DOHH2 (cell line): ENCODE measurements around the gene AFG3L2.

Experiments
- H3F3A ChIP-seq: fragments of 200-600 bp; sonication (generic), shearing (Covaris generic); 2 replicates; pipeline ENCODE4 v1.6.0; 2016; ENCODE audit warnings: antibody characterized with exemption, mild to moderate bottlenecking; ENCODE audit not compliant: control insufficient read depth, insufficient read depth
- H3K27ac ChIP-seq: fragments of 200-600 bp; sonication (generic); 2 replicates; pipeline ENCODE4 v1.5.1; 2014; ENCODE audit warnings: low read depth, mild to moderate bottlenecking, low read length, moderate library complexity
- H3K27me3 ChIP-seq: fragments of 200-600 bp; sonication (generic); 2 replicates; pipeline ENCODE4 v1.6.1; 2014; ENCODE audit warnings: mild to moderate bottlenecking, low read length, mixed read lengths; ENCODE audit not compliant: control insufficient read depth
- H3K36me3 ChIP-seq: fragments of 200-600 bp; sonication (generic); 2 replicates; pipeline ENCODE4 v1.6.1; 2014; ENCODE audit warnings: mild to moderate bottlenecking, low read length, moderate library complexity, mixed read lengths; ENCODE audit not compliant: control insufficient read depth
- H3K4me1 ChIP-seq: fragments of 200-600 bp; sonication (generic); 2 replicates; pipeline ENCODE4 v1.6.1; 2014; ENCODE audit warnings: mild to moderate bottlenecking, low read length, mixed read lengths; ENCODE audit not compliant: control insufficient read depth
- H3K4me2 ChIP-seq: fragments of 200-600 bp; sonication (generic); 2 replicates; pipeline ENCODE4 v1.6.0; 2014; ENCODE audit warnings: mild to moderate bottlenecking, low read length, moderate library complexity
- H3K4me3 ChIP-seq: fragments of 200-600 bp; sonication (generic); 2 replicates; pipeline ENCODE4 v1.5.1; 2014; ENCODE audit warnings: mild to moderate bottlenecking, low read length, mixed read lengths
- H3K79me2 ChIP-seq: fragments of 200-600 bp; sonication (generic); 2 replicates; pipeline ENCODE4 v1.6.1; 2014; ENCODE audit warnings: mild to moderate bottlenecking, low read length, mixed read lengths; ENCODE audit not compliant: control insufficient read depth
- H3K9me2 ChIP-seq: fragments of 200-600 bp; sonication (generic); replicated peaks from 2 replicates; pipeline ENCODE4 v1.6.1; 2014; ENCODE audit warnings: mild to moderate bottlenecking, low read length, mixed read lengths; ENCODE audit not compliant: control insufficient read depth
- H3K9me3 ChIP-seq: fragments of 200-600 bp; sonication (generic); 2 replicates; pipeline ENCODE4 v1.6.1; 2014; ENCODE audit warnings: antibody characterized with exemption, low read length, mixed read lengths; ENCODE audit not compliant: control insufficient read depth, insufficient read depth
- H4K20me1 ChIP-seq: fragments of 200-600 bp; sonication (generic); 2 replicates; pipeline ENCODE4 v1.6.0; 2014; ENCODE audit warnings: low read depth, mild to moderate bottlenecking, antibody characterized with exemption, low read length, moderate library complexity; ENCODE audit not compliant: control insufficient read depth, insufficient read depth
- CTCF ChIP-seq: fragments of 200-600 bp; sonication (generic); IDR thresholded peaks from one replicate; pipeline ENCODE4 v1.5.1; 2014; ENCODE audit warnings: antibody characterized with exemption, mild to moderate bottlenecking, low read depth, low read length; ENCODE audit not compliant: poor library complexity, severe bottlenecking
- EZH2phosphoT487 ChIP-seq: fragments of 200-600 bp; sonication (generic); IDR thresholded peaks from 2 replicates; pipeline ENCODE4 v1.6.1; 2017; ENCODE audit warnings: borderline replicate concordance, mild to moderate bottlenecking, antibody characterized with exemption, low read length, moderate library complexity, mixed read lengths

The AFG3L2 gene

GRCh38 chr18:12296087-12296403 lies 81.0 kb downstream of the AFG3L2 start:
- Histone ChIP-seq H3K9me2 (no peaks in the 10 kb centered on the region), H3K4me2 (no peak overlapping the region), H3K36me3 (no peaks in the 10 kb centered on the region), H3F3A (no peaks in the 10 kb centered on the region), H3K27ac (no peak overlapping the region), H3K9me3 (no peaks in the 10 kb centered on the region), H3K4me3 (no peak overlapping the region), H3K4me1 (no peaks in the 10 kb centered on the region), H4K20me1 (no peaks in the 10 kb centered on the region), H3K27me3 (no peaks in the 10 kb centered on the region), H3K79me2 (no peaks in the 10 kb centered on the region)
- TF ChIP-seq CTCF (no peak), EZH2phosphoT487 (no peak)

GRCh38 chr18:12295389-12296086 lies 81.5 kb downstream of the AFG3L2 start:
- Histone ChIP-seq H3K9me3 (no peaks in the 10 kb centered on the region), H3K27ac (no peak overlapping the region), H4K20me1 (no peaks in the 10 kb centered on the region), H3K36me3 (no peaks in the 10 kb centered on the region), H3K79me2 (no peaks in the 10 kb centered on the region), H3K4me2 (no peak overlapping the region), H3F3A (no peaks in the 10 kb centered on the region), H3K27me3 (no peaks in the 10 kb centered on the region), H3K9me2 (no peaks in the 10 kb centered on the region), H3K4me3 (no peak overlapping the region), H3K4me1 (no peaks in the 10 kb centered on the region)
- TF ChIP-seq EZH2phosphoT487, result no peak
- no peak for TF ChIP-seq CTCF

GRCh38 chr18:12293831-12294230 lies 83.2 kb downstream of the AFG3L2 start:
- Histone ChIP-seq H3K36me3 (no peaks in the 10 kb centered on the region), H3K79me2 (no peaks in the 10 kb centered on the region), H4K20me1 (no peaks in the 10 kb centered on the region), H3K27me3 (peaks cover 3% of the 10 kb centered on the region; the same call in 1 of the 2 replicates), H3K4me1 (no peaks in the 10 kb centered on the region), H3K4me3 (no peak overlapping the region), H3F3A (no peaks in the 10 kb centered on the region), H3K27ac (no peak overlapping the region), H3K9me2 (no peaks in the 10 kb centered on the region), H3K9me3 (no peaks in the 10 kb centered on the region), H3K4me2 (no peak overlapping the region)
- TF ChIP-seq EZH2phosphoT487 (no peak), CTCF (no peak)
